Activated naive CD8-positive, alpha-beta T cell (primary cell): ENCODE measurements around the gene ACOT7.
"Not testable (repeated sequence)": the region's sequence is repeated elsewhere in the genome, so short reads cannot be mapped to it uniquely, and the experiment has no call there.

Experiments used
- H3K27ac Mint-ChIP-seq: one replicate; pipeline ENCODE4 v1.8.0; 2021; ENCODE audit warnings: mixed read lengths
- H3K27me3 Mint-ChIP-seq: one replicate; pipeline ENCODE4 v1.8.0; 2021; ENCODE audit warnings: mixed read lengths
- H3K36me3 Mint-ChIP-seq: one replicate; pipeline ENCODE4 v1.8.0; 2021; ENCODE audit warnings: mixed read lengths
- H3K4me1 Mint-ChIP-seq: one replicate; pipeline ENCODE4 v1.8.0; 2021; ENCODE audit warnings: low read depth, mixed read lengths
- H3K4me3 Mint-ChIP-seq: one replicate; pipeline ENCODE4 v1.8.0; 2021; ENCODE audit warnings: mild to moderate bottlenecking, mixed read lengths
- H3K9me3 Mint-ChIP-seq: one replicate; pipeline ENCODE4 v1.8.0; 2021; ENCODE audit warnings: low read depth, mixed read lengths

Gene ACOT7

DNA sequence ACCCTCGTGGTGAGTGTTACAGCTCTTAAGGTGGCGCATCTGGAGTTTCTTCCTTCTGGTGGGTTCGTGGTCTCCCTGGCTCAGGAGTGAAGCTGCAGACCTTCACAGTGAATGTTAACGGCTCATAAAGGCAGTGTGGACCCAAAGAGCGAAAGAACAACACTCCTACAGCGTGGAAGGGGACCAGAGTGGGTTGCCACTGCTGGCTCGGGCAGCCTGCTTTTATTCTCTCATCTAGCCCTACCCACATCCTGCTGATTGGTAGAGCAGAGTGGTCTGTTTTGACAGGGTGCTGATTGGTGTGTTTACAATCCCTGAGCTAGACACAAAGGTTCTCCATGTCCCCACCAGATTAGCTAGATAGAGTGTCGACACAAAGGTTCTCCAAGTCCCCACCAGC is 1.6 kb upstream of the ACOT7 start:
- H3K27ac Mint-ChIP-seq, result peak overlapping the region; percentile 84
- H3K4me1 Mint-ChIP-seq, result peaks cover 22% of the 10 kb centered on the region
- peak overlapping the region; percentile 72 for H3K4me3 Mint-ChIP-seq
- not testable (repeated sequence) for H3K9me3 Mint-ChIP-seq, H3K27me3 Mint-ChIP-seq, H3K36me3 Mint-ChIP-seq

DNA sequence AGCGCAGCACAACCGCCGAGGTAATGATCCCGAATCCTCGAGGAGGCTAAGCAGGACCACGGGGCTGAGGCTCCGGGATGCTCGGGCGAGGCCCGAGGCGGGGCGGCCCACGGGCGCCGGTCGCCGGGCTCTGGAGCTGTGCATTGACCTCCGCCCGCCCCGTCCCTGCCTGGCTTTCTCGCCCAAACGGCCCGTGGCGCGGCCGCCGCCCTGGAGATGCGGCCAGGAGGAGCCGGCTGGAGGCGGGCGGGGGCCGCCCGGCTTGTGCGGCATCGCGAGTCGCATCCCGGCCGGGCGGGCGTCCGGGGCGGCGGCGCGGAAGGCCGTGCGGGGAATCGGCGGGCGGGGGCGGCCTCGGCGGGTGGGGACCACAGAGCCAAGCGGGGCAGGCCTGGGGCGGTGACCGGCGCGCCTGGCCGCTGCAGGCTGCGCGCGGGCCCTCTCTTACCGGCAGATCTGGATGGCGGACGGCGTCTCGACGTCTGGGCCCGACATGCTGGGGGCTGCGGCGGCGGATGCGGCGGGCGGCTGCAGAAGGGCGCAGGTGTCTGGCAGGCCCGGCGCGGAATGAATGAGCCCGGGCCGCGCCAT is 663 bp downstream of the ACOT7 start:
- H3K4me1 Mint-ChIP-seq, result peaks cover 22% of the 10 kb centered on the region
- peak overlapping the region; percentile 88 for H3K4me3 Mint-ChIP-seq
- H3K36me3 Mint-ChIP-seq, result peaks cover 2% of the 10 kb centered on the region
- H3K27me3 Mint-ChIP-seq, result no peaks in the 10 kb centered on the region
- no peaks in the 10 kb centered on the region for H3K9me3 Mint-ChIP-seq
- peak overlapping the region; percentile 84 for H3K27ac Mint-ChIP-seq

DNA sequence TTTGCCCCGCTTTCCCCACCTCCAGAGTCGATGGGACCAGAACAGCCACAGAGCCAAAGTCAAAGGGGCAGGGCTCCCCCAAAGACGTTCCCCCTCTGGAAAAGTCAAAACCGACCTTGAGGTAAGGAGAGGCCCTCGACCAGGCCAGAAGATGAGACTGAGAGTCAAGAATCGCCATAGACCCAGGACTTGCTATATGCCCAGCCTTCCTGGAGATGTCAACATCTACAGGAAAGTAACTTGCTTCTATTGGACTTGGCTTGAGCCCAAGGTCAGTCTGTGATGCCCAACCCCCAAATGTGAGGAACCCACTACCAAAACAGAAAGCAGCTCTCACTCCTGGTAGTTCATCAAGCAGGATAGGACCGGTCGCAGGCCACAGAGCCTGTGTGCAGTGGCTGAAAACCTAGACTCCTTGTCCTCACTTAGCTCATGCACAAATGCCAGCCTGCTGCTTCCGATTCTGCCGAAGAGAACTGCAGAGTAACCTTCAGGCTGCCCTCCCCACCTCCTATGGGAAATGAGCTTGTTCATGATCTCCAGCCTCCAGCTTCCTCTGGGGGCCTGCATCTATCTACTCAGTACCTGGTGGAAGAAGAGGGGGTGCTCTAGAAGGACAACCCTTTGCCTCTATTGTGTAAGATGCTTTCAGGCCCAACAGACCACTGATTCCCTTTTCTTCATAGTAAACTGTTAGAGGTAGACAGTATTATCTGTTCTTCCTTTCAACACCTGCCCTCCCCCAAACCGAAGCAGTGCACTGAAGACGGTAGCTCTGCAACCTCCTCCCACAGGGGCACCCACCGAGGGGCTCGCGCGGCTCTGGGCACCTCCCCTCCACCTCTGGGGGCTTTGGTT is 1.4 kb downstream of the ACOT7 start:
- peak overlapping the region; percentile 88 for H3K4me3 Mint-ChIP-seq
- H3K27ac Mint-ChIP-seq, result peak overlapping the region; percentile 84
- peaks cover 22% of the 10 kb centered on the region for H3K4me1 Mint-ChIP-seq
- peaks cover 2% of the 10 kb centered on the region for H3K36me3 Mint-ChIP-seq
- no peaks in the 10 kb centered on the region for H3K27me3 Mint-ChIP-seq
- H3K9me3 Mint-ChIP-seq, result no peaks in the 10 kb centered on the region

DNA sequence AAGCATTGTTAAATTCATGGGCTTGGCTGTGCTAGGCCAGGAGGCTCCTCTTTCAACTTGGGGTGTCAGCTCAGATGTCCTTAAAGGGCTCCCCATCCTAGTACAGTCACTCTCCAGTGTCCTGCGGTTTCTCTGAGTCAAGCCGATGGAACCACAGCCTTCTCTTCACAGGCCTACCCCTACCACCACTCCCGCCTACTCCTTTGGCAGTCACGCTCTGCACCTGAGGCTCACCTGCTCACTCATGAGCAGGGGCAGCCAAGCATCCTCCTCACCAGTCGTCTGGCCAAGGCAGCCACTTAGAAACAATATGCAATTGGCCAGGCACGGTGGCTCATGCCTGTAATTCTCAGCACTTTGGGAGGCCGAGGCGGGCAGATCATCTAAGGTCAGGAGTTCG is 3.6 kb downstream of the ACOT7 start:
- H3K27me3 Mint-ChIP-seq, result no peaks in the 10 kb centered on the region
- H3K9me3 Mint-ChIP-seq, result no peaks in the 10 kb centered on the region
- H3K36me3 Mint-ChIP-seq, result peaks cover 2% of the 10 kb centered on the region
- H3K4me1 Mint-ChIP-seq, result peaks cover 16% of the 10 kb centered on the region
- H3K27ac Mint-ChIP-seq, result no peak overlapping the region
- no peak overlapping the region for H3K4me3 Mint-ChIP-seq

DNA sequence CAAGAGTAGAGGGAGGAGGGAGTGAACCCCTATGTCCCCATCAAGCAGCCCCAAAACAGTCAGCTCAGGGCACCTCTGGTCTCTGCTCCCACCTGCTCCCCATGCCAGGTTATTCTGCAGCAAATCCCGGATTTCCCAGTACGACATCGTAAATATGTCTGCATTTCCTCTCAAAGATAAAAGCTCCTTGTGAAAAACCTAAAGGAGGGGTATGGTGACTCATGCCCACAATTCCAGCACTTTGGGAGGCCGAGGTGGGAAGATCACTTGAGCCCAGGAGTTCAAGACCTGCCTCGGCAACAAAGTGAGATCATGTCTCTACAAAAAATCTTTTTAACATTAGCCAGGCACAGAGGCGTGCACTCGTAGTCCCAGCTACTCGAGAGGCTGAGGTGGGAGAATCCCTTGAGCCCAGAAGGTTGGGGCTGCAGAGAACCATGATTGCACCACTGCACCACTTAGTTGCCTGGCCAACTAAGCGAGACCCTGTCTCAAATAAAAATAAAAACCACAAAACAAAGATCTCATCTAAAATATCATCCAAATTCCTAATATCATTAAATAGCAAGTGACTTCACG is 7.1 kb downstream of the ACOT7 start:
- Mint-ChIP-seq H3K36me3 (peaks cover 5% of the 10 kb centered on the region), H3K27ac (no peak overlapping the region), H3K27me3 (no peaks in the 10 kb centered on the region), H3K9me3 (peaks cover 3% of the 10 kb centered on the region), H3K4me1 (no peaks in the 10 kb centered on the region), H3K4me3 (no peak overlapping the region)

DNA sequence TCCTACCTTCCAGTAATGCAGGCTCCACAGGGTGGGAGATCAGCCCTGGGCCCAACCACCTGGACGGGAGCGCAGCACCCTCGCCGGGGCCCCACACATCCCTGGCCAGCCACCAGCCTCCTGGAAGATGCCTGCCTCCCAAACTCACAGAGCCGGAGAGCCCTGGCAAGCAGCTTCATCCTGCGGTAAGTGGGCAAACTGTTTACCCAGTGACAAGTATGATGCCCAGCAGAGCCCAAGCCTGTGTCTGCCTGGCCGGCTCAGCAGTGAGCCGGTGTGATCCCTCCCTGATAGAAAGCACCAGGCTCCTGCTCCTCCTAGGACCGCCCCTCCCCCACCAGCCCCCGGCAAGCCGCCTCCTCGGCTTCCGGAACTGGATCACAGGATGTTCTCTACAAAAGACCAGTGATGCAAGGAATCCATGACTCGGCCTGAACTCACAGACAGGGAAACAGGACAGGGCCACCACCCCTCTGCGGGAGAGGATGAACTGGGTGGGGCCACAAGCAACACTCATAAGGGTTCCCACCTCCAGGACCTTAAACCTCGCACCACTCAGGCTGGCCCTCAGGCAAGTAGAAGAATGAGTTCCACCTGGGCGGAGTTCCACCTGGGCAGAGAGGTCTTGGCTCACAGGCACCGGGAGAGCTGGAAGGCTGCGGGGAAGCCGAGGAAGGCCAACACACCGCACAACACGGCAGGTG is 7.9 kb downstream of the ACOT7 start:
- H3K27me3 Mint-ChIP-seq, result no peaks in the 10 kb centered on the region
- no peak overlapping the region for H3K27ac Mint-ChIP-seq
- peaks cover 5% of the 10 kb centered on the region for H3K36me3 Mint-ChIP-seq
- no peak overlapping the region for H3K4me3 Mint-ChIP-seq
- H3K9me3 Mint-ChIP-seq, result peaks cover 3% of the 10 kb centered on the region
- no peaks in the 10 kb centered on the region for H3K4me1 Mint-ChIP-seq

DNA sequence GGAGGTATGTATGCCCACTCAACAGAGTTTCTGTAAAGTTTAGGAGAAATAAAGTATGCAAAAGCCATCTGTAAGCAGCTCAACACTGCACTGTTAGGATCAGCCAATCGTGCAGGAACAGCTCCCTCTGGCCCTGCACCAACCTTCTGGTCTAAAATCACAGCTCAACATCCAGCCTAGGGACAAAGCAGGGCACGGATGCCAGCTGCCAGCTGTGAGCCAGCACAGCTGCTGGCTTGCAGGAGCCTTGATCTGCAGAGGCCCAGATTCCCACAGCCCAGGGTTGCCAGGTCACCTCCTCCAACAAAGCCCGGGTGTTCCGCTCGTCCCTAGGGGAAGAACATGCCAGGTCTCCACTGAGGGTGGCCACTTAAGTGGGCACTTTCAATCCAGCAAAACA is 8.6 kb downstream of the ACOT7 start:
- no peaks in the 10 kb centered on the region for H3K4me1 Mint-ChIP-seq
- H3K36me3 Mint-ChIP-seq, result peaks cover 4% of the 10 kb centered on the region
- H3K27me3 Mint-ChIP-seq, result no peaks in the 10 kb centered on the region
- no peak overlapping the region for H3K27ac Mint-ChIP-seq
- peaks cover 3% of the 10 kb centered on the region for H3K9me3 Mint-ChIP-seq
- no peak overlapping the region for H3K4me3 Mint-ChIP-seq

DNA sequence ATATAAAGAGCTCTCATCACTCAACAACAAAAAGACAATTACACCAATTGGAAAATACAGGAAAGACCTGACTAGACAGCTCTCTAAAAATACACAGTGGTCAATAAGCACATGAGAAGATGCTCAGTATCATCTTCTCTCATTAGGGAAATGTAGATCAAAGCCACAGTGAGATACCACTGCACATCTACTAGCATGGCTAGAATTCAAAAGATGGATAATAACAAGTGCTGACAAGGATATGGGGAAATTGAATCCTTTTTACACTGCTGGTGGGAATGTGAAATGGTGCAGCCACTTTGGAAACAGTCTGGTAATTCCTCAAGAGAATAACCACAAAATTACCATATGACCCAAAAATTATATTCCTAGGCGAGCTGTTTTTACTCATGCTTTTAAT is 9.4 kb downstream of the ACOT7 start:
- no peak overlapping the region for H3K4me3 Mint-ChIP-seq
- no peaks in the 10 kb centered on the region for H3K4me1 Mint-ChIP-seq
- no peak overlapping the region for H3K27ac Mint-ChIP-seq
- H3K27me3 Mint-ChIP-seq, result no peaks in the 10 kb centered on the region
- peaks cover 3% of the 10 kb centered on the region for H3K36me3 Mint-ChIP-seq
- H3K9me3 Mint-ChIP-seq, result peaks cover 3% of the 10 kb centered on the region

DNA sequence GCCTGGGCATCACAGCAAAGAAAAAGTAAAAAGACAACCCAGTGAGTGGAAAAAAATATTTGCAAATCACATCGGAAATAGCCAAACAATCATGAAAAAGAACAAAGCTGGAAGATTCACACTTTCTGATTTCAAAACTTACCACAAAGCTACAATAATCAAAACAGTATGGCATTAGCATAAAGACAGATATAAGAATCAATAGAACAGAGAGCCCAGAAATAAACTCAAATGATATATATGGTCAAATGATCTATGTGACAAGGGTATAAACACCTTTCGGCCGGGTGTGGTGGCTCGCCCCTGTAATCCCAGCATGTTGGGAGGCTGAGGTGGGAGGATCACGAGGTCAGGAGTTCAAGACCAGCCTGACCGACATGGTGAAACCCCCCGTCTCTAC is 13.5 kb downstream of the ACOT7 start:
- no peaks in the 10 kb centered on the region for H3K27me3 Mint-ChIP-seq
- H3K4me1 Mint-ChIP-seq, result no peaks in the 10 kb centered on the region
- H3K36me3 Mint-ChIP-seq, result peaks cover 3% of the 10 kb centered on the region
- H3K27ac Mint-ChIP-seq, result no peak overlapping the region
- H3K9me3 Mint-ChIP-seq, result peaks cover 3% of the 10 kb centered on the region
- H3K4me3 Mint-ChIP-seq, result no peak overlapping the region

DNA sequence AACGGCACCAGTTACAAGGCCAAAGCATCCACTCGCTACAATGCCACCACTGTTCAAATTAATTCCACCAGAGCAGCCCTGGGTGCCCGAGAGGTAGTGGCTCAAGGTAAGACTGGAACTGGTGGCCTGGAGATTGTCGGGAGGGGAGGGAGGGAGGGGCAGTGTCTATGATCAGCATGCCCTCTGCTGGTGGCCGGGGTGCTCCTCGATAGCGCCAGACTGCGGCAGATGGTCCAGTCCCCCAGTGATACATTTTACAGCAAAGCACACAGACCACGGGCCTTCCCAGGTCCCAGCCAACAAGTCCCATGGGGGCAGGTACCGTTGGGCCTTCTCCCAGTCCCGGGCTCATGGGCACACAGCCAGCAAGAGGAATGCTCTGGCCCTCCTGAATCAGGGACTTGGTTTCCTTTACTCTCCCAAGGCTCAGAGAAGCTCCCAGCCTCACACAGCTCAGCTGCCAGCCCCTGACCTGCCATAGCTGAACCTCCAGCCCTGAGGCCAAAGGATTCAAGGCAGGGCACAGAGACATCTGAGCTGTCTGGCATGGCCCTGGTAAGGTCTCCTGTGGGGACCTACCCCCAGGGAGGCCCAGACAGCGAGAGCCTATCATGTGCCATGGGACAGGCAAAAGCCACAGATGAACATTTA is 15.3 kb downstream of the ACOT7 start:
- Mint-ChIP-seq H3K4me3 (no peak overlapping the region), H3K9me3 (no peaks in the 10 kb centered on the region), H3K27ac (no peak overlapping the region), H3K27me3 (no peaks in the 10 kb centered on the region), H3K4me1 (peaks cover 2% of the 10 kb centered on the region), H3K36me3 (no peaks in the 10 kb centered on the region)

DNA sequence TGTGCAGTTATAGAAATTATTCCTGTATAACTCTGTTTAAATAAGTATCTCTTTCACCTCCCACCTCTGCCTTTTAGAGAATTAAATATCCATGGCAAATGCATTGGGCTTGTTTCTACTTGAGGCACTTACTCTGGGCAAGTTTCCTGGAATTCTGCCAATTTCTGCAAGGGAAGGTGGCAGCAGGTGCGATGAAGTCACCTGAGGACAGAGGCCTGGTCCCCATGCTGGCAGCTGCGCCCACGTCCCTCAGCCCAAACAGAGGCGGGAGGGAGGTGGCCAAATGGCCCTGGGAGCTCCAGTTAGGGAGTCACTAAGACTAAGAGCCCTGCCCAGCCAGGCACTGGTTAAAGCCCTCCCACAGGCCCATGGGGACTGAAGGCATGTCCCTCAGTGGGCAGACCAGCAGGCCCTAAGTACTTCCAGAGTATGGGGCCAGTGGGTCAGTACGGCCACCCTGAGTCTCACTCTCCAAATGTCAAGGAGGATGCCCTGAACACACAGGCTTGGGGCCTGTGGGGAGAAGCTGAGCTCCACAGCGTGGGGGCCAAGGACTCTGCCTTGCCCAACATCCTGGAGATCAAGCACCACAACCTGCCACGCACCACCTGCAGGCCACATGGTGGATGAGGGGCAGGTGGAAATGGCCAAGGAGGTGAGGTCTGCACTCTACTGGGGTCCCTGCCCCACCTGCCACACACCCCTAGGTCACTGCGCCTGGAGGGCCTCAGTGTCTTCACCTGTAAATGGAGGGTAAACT is 19.4 kb downstream of the ACOT7 start:
- H3K27ac Mint-ChIP-seq, result no peak overlapping the region
- H3K4me1 Mint-ChIP-seq, result peaks cover 2% of the 10 kb centered on the region

DNA sequence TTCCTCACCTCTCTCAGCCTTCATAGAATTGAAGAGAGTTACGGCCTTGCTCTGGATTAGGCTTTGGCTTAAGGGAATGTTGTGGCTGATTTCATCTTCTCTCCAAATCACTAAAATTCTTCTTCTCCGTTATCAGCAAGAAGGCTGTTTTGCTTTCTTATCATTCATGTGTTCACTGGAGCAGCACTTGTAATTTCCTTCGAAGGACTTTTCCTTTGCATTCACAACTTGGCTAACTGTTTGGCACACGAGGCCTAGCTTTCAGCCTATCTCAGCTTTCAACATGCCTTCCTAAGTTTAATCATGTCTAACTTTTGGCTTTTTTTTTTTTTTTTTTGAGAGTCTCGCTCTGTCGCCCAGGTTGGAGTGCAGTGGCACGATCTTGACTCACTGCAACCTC is 21.3 kb downstream of the ACOT7 start:
- H3K4me1 Mint-ChIP-seq, H3K4me3 Mint-ChIP-seq, H3K27ac Mint-ChIP-seq, H3K36me3 Mint-ChIP-seq, H3K27me3 Mint-ChIP-seq, H3K9me3 Mint-ChIP-seq: not testable (repeated sequence)

More for the DNA sequence above, 19.4 kb downstream of the ACOT7 start:
- H3K4me3 Mint-ChIP-seq, result no peak overlapping the region
- H3K27me3 Mint-ChIP-seq, result no peaks in the 10 kb centered on the region
- no peaks in the 10 kb centered on the region for H3K36me3 Mint-ChIP-seq
- no peaks in the 10 kb centered on the region for H3K9me3 Mint-ChIP-seq

DNA sequence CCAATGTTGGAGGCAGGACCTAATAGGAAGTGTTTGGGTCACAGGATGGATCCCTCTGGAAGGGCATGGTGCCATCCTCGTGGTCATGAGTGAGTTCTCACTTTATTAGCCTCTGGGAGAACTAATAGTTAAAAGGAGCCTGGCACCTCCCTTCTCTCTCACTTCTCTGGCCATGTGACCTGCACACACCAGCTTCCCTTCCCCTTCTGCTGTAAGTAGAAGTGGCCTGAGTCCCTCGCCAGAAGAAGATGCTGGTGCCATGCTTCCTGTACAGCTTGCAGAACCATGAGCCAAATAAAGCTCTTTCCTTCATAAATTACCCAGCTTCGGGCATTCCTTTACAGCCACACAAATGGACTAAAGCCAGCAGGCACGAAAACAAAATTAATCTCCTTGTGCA is 23.6 kb downstream of the ACOT7 start:
- Mint-ChIP-seq H3K4me1 (peaks cover 9% of the 10 kb centered on the region), H3K27me3 (no peaks in the 10 kb centered on the region), H3K27ac (no peak overlapping the region), H3K4me3 (no peak overlapping the region), H3K36me3 (no peaks in the 10 kb centered on the region), H3K9me3 (no peaks in the 10 kb centered on the region)

DNA sequence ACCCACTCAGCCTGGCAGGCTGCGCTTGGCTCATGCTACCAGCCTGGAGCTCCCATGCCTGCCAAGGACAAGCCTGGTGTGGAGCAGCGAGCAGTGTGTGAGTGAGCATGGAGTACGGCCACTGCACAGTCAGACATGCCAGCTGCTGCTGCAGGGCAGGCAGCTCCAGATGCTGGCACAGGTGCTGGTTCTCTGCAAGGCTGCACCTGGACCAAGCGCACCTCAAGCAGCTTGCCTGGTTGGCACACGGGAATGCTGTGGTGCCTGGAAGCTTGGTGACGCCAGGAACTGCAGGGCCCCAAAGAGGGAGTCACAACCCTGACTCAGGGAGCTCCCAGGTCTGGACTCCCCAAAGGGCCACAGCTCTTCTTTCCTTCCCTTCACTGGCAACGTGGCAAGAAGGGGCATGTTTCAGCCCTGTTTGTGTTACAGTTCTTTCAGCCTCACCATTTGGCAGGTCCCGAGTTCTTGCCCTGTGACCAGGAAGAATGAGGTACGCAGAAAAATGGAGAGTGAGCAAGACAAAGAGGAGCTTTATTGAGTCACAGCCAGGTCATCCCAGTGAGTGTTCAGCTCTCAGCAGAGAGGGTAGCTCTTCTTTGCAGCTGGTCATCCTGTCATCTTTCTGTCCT is 26.1 kb downstream of the ACOT7 start:
- no peaks in the 10 kb centered on the region for H3K9me3 Mint-ChIP-seq
- H3K36me3 Mint-ChIP-seq, result no peaks in the 10 kb centered on the region
- peaks cover 21% of the 10 kb centered on the region for H3K4me1 Mint-ChIP-seq
- H3K4me3 Mint-ChIP-seq, result no peak overlapping the region
- no peak overlapping the region for H3K27ac Mint-ChIP-seq
- no peaks in the 10 kb centered on the region for H3K27me3 Mint-ChIP-seq
